DND-41 (cell line): ENCODE results near the gene PCED1B.

Experiments
- CTCF ChIP-seq: IDR thresholded peaks from 2 replicates; pipeline ENCODE4 v1.5.1; 2012; ENCODE audit warnings: borderline replicate concordance, low read length, moderate library complexity, mild to moderate bottlenecking; ENCODE audit not compliant: poor library complexity, severe bottlenecking; ENCODE audit errors: extremely low read depth
- EZH2 ChIP-seq: IDR thresholded peaks from 3 replicates; pipeline ENCODE4 v1.6.1; 2012; ENCODE audit warnings: borderline replicate concordance, low read depth, mild to moderate bottlenecking, moderate library complexity, low read length, inconsistent platforms; ENCODE audit not compliant: severe bottlenecking

- TF ChIP-seq CTCF (no peak), EZH2 (no peak)
Measured at GRCh38 chr12:47088021-47088944, 8.9 kb downstream of the PCED1B start.
